Fibroblast of lung (primary cell): ENCODE data around the gene IP6K1. TPM values are rescaled to one million over a fixed set of nuclear protein-coding genes. Genes with fewer than 3 reads are reported as not detected.

Source experiments
- DNase-seq, 2 donors: peaks; one replicate each; pipeline versions ENCODE4 v3.0.0 to v3.0.0-alpha.2; 2010; ENCODE audit warnings: low read depth in 2 of 2
- H2AFZ ChIP-seq: 2 replicates; pipeline ENCODE4 v1.5.1; 2012; ENCODE audit warnings: low read length, control low read depth, inconsistent platforms
- H3K27ac ChIP-seq: 2 replicates; pipeline ENCODE4 v1.5.1; 2011; ENCODE audit warnings: low read length, control low read depth; ENCODE audit not compliant: insufficient read depth
- H3K27me3 ChIP-seq: 2 replicates; pipeline ENCODE4 v1.5.1; 2011; ENCODE audit warnings: mild to moderate bottlenecking, low read length; ENCODE audit not compliant: control insufficient read depth, insufficient read depth
- H3K36me3 ChIP-seq: 2 replicates; pipeline ENCODE4 v1.5.1; 2011; ENCODE audit warnings: low read length; ENCODE audit not compliant: control insufficient read depth, insufficient read depth
- H3K4me1 ChIP-seq: 2 replicates; pipeline ENCODE4 v1.5.1; 2011; ENCODE audit warnings: low read length; ENCODE audit not compliant: control insufficient read depth, insufficient read depth; ENCODE audit errors: extremely low read depth
- H3K4me2 ChIP-seq: 2 replicates; pipeline ENCODE4 v1.5.1; 2011; ENCODE audit warnings: low read length, control low read depth; ENCODE audit not compliant: insufficient read depth; ENCODE audit errors: extremely low read depth
- H3K4me3 ChIP-seq, 4 experiments: fragments of 200-600 bp in 1 of 4; sonication (generic) in 1 of 4; replicated peaks in 1 of 4; 2 replicates each; pipeline ENCODE4 v1.5.1; 2011 to 2016; ENCODE audit warnings: low read length in 4 of 4, low read depth in 3 of 4, mild to moderate bottlenecking in 3 of 4, control low read depth in 2 of 4, inconsistent platforms in 1 of 4, mixed read lengths in 1 of 4; ENCODE audit not compliant: insufficient read depth in 1 of 4; ENCODE audit errors: control extremely low read depth in 1 of 4
- H3K79me2 ChIP-seq: 2 replicates; pipeline ENCODE4 v1.5.1; 2012; ENCODE audit warnings: mild to moderate bottlenecking, low read length, inconsistent platforms; ENCODE audit not compliant: control insufficient read depth, insufficient read depth
- H3K9ac ChIP-seq: 2 replicates; pipeline ENCODE4 v1.5.1; 2011; ENCODE audit warnings: mild to moderate bottlenecking, low read length, control low read depth; ENCODE audit not compliant: insufficient read depth
- H3K9me3 ChIP-seq: 2 replicates; pipeline ENCODE4 v1.5.1; 2012; ENCODE audit warnings: low read depth, low read length; ENCODE audit not compliant: control insufficient read depth, insufficient read depth
- H4K20me1 ChIP-seq: 2 replicates; pipeline ENCODE4 v1.5.1; 2011; ENCODE audit warnings: low read length; ENCODE audit not compliant: control insufficient read depth, insufficient read depth; ENCODE audit errors: extremely low read depth
- EZH2 ChIP-seq: IDR thresholded peaks from 2 replicates; pipeline ENCODE4 v1.5.1; 2012; ENCODE audit warnings: low read length, control low read depth, mild to moderate bottlenecking; ENCODE audit errors: missing control alignments
- polyA plus RNA-seq, 2 donors: library from polyadenylated mRNA; depleted of rRNA in 1 of 2; stranded (reverse) in 1 of 2; unstranded in 1 of 2; fragments of >200 nt; gene quantifications; 2 replicates each; pipeline ENCODE4 v1.2.1, GENCODE V29; 2011 to 2012; ENCODE audit warnings: missing spikeins in 1 of 2
- total RNA-seq: library from RNA; depleted of rRNA; stranded (reverse); fragments of >200 nt; gene quantifications from 2 replicates; pipeline ENCODE4 v1.2.1, GENCODE V29; 2014
- TF ChIP-seq, protein P1 (sequence below), 2 donors: IDR thresholded peaks in 1 of 2; conservative IDR thresholded peaks in 1 of 2; 1 replicate in 1 of 2; 2 replicates in 1 of 2; pipeline ENCODE4 v1.5.1; 2011 to 2012; ENCODE audit warnings: low read length in 2 of 2, control low read depth in 1 of 2, inconsistent platforms in 1 of 2, low read depth in 1 of 2, mild to moderate bottlenecking in 1 of 2

IP6K1 gene
- total and polyA plus RNA-seq, 2 donors (not counting 1 experiment from before 2014, with no cell fraction given): 30.2 to 45.4 TPM

DNA sequence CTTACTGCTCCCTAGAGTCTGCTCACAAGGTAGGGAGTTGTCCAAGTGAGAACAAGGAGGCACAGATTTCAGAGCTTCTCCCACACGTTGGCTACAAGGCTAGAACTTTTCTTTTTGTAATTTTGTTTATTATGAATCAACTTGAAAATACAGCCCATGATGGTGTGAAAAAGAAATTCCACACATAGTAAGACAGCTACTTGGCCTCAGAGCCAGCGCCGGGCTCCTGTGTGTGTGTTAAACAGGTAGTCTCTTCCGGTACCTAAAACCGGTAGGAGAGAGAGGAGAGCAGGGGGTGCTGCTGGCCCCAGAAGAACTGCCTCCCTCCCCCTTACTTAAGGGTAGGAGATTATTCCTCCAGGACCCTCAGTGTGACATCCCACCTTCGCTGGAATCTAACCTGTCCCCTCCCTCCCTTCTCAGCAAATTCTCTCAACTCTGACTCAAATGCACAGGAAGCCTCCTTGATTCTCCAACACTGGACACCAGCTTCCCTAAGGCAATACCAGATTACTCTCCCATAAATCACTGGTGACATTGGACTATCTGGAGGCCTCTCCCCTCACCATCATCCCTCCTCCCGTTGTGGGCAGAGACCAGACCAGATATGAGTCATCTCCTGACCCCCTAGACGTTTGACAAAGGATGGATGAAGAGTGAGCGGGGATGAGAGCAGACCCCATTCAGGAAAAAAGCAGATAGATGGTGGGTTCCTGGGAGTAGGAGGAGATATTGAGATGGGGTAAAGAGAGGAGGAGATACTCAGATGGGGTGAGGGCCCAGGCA, 4.5 kb upstream of the IP6K1 start:
- peaks cover 3% of the 10 kb centered on the region for H3K4me1 ChIP-seq
- no peak overlapping the region for H2AFZ ChIP-seq
- no peaks in the 10 kb centered on the region for H4K20me1 ChIP-seq
- DNase-seq: peak in 1 of 2 donors; percentile 23
- no peak overlapping the region for H3K4me3 ChIP-seq
- H3K27ac ChIP-seq: no peak overlapping the region
- TF ChIP-seq EZH2: no peak
- TF ChIP-seq, protein P1, sequence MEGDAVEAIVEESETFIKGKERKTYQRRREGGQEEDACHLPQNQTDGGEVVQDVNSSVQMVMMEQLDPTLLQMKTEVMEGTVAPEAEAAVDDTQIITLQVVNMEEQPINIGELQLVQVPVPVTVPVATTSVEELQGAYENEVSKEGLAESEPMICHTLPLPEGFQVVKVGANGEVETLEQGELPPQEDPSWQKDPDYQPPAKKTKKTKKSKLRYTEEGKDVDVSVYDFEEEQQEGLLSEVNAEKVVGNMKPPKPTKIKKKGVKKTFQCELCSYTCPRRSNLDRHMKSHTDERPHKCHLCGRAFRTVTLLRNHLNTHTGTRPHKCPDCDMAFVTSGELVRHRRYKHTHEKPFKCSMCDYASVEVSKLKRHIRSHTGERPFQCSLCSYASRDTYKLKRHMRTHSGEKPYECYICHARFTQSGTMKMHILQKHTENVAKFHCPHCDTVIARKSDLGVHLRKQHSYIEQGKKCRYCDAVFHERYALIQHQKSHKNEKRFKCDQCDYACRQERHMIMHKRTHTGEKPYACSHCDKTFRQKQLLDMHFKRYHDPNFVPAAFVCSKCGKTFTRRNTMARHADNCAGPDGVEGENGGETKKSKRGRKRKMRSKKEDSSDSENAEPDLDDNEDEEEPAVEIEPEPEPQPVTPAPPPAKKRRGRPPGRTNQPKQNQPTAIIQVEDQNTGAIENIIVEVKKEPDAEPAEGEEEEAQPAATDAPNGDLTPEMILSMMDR (conservative IDR thresholded peaks at IDR 0.05 in 1 of 2, IDR thresholded peaks at IDR 0.05 in 1 of 2; ENCODE audit: low read depth in 1 of 2, low read length in 2 of 2): no peak
- H3K9me3 ChIP-seq: no peaks in the 10 kb centered on the region
- no peak overlapping the region for H3K4me2 ChIP-seq
- no peaks in the 10 kb centered on the region for H3K36me3 ChIP-seq
- no peaks in the 10 kb centered on the region for H3K27me3 ChIP-seq
- peaks cover 4% of the 10 kb centered on the region for H3K79me2 ChIP-seq
- H3K9ac ChIP-seq: no peak overlapping the region

DNA sequence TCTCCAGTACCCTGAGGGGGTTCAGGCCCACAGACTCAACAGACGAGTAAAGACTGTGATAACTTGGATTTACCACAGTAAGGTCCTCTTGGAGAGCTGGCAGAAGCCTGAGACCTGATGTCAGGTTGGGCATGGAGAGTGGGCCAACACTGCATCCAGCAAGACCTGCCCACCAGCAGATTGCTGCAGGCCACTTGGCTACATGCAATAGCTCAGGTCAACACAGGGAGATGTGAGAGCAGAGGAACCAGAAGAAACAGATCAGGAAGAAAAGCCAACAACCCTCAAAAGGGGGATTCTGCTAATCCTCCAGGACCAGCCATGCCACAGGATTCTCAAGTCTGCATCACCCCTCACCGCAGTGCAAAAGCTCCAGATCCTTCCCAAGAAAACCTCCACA, 1.7 kb upstream of the IP6K1 start:
- Histone ChIP-seq H3K27me3 (no peaks in the 10 kb centered on the region), H3K36me3 (no peaks in the 10 kb centered on the region), H4K20me1 (no peaks in the 10 kb centered on the region), H3K27ac (no peak overlapping the region), H3K79me2 (peaks cover 29% of the 10 kb centered on the region), H3K4me1 (peaks cover 7% of the 10 kb centered on the region), H2AFZ (no peak overlapping the region), H3K9ac (no peak overlapping the region), H3K4me3 (no peak overlapping the region), H3K9me3 (no peaks in the 10 kb centered on the region), H3K4me2 (no peak overlapping the region)
- no peak for DNase-seq
- TF ChIP-seq EZH2: no peak
- TF ChIP-seq, protein P1 (conservative IDR thresholded peaks at IDR 0.05 in 1 of 2, IDR thresholded peaks at IDR 0.05 in 1 of 2; ENCODE audit: low read depth in 1 of 2, low read length in 2 of 2): no peak

DNA sequence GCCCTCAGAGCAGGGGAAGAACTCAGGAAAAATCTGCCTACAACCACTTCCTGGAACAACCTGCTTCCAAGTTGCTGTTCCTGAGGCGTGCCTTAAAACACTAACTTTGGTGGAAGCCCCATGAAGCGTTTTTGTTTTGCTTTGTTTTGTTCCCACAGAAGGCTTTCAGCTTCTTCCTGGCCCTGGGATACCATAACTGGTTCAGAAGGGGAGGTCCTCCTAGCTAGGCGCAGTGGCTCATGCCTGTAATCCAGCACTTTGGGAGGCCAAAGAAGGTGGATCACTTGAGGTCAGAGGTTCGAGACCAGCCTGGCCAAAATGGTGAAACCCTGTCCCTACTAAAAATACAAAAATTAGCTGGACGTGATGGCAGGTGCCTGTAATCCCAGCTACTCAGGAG, 1.2 kb upstream of the IP6K1 start:
- Histone ChIP-seq H3K4me2 (no peak overlapping the region), H4K20me1 (no peaks in the 10 kb centered on the region), H3K9me3 (no peaks in the 10 kb centered on the region), H3K4me3 (no peak overlapping the region), H3K79me2 (peaks cover 31% of the 10 kb centered on the region), H3K27ac (no peak overlapping the region), H2AFZ (no peak overlapping the region), H3K36me3 (no peaks in the 10 kb centered on the region), H3K4me1 (peaks cover 7% of the 10 kb centered on the region), H3K9ac (no peak overlapping the region), H3K27me3 (no peaks in the 10 kb centered on the region)
- no peak for DNase-seq
- TF ChIP-seq, protein P1 (conservative IDR thresholded peaks at IDR 0.05 in 1 of 2, IDR thresholded peaks at IDR 0.05 in 1 of 2; ENCODE audit: low read depth in 1 of 2, low read length in 2 of 2): no peak
- no peak for TF ChIP-seq EZH2
